DMS 273 treated with DMSO at 0.1 percent for 48 hours (cell line): ENCODE data around the gene SHOC2.
"Not testable (repeated sequence)": the region's sequence is repeated elsewhere in the genome, so short reads cannot be mapped to it uniquely, and the experiment has no call there.

Experiments used
- DNase-seq: peaks from one replicate; lab custom pipeline; 2025; lab: John Stamatoyannopoulos, UW

The SHOC2 gene

GRCh38 chr10:110901954-110902819 lies 17.2 kb upstream of the SHOC2 start:
- no peak for DNase-seq

GRCh38 chr10:110903280-110904278 lies 15.8 kb upstream of the SHOC2 start:
- no peak for DNase-seq

GRCh38 chr10:110910138-110910537 lies 9.3 kb upstream of the SHOC2 start:
- no peak for DNase-seq

- DNase-seq: no peak
Measured at GRCh38 chr10:110912374-110912773, 7.0 kb upstream of the SHOC2 start.

GRCh38 chr10:110914431-110914830 lies 5.0 kb upstream of the SHOC2 start:
- no peak for DNase-seq

GRCh38 chr10:110915035-110915434 lies 4.4 kb upstream of the SHOC2 start:
- DNase-seq: no peak

GRCh38 chr10:110915600-110915999 lies 3.8 kb upstream of the SHOC2 start:
- not testable (repeated sequence) for DNase-seq

GRCh38 chr10:110916554-110917346 lies 2.7 kb upstream of the SHOC2 start:
- DNase-seq: peak; percentile 87

GRCh38 chr10:110918269-110918642 lies 1.1 kb upstream of the SHOC2 start:
- peak; percentile 88 for DNase-seq

GRCh38 chr10:110918643-110919348 lies 608 bp upstream of the SHOC2 start, which contains the start of gene BBIP1:
Gene BBIP1 (minus strand): TSS chr10:110919180. CDS start chr10:110918157, 1,023 bp downstream.
- peak; percentile 98 for DNase-seq

GRCh38 chr10:110919971-110920881 lies 822 bp downstream of the SHOC2 start:
- peak; percentile 3 for DNase-seq

- DNase-seq: no peak
Measured at GRCh38 chr10:110923856-110924493, 4.6 kb downstream of the SHOC2 start.

- no peak for DNase-seq
Measured at GRCh38 chr10:110927461-110927860, 8.1 kb downstream of the SHOC2 start.

GRCh38 chr10:110931769-110932381 lies 12.5 kb downstream of the SHOC2 start:
- DNase-seq: no peak

GRCh38 chr10:110932505-110933180 lies 13.2 kb downstream of the SHOC2 start:
- no peak for DNase-seq

GRCh38 chr10:110936757-110937156 lies 17.4 kb downstream of the SHOC2 start:
- no peak for DNase-seq

- DNase-seq: no peak
Measured at GRCh38 chr10:110939419-110939818, 20.0 kb downstream of the SHOC2 start.

GRCh38 chr10:110944792-110945396 lies 25.5 kb downstream of the SHOC2 start:
- no peak for DNase-seq
